Measurements from ENCODE around the gene POGLUT2. TPM values are rescaled to one million over a fixed set of nuclear protein-coding genes. Genes with fewer than 3 reads are reported as not detected.

Gene POGLUT2
- total and polyA plus RNA-seq, 10 of the 15 experiments (the other 5 are each of a cell fraction or from before 2014, with no cell fraction given), result 2.9 to 11.3 (median 7.6) TPM

DNA sequence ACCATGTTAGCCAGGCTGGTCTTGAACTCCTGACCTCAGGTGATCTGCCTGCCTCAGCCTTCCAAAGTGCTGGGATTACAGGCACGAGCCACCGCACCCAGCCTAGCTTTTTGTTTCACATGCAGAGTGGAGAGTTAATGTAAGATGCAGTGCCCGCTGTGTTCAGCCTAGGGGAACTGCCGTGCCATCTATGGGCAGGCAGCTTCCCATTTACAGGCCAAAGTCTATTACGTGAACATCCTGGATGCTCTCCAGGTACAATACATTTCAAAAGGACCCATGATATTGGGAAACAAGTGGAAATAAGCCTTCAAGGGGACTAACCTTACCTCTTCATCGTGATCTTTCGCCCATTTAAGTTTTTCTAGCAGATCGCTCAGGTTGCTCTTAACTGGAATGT, 10.1 kb downstream of the POGLUT2 start:
- FAIRE-seq, result no peak
- H3K4me3 ChIP-seq, result no peak overlapping the region
- H3K9ac ChIP-seq (ENCODE audit: control insufficient read depth, insufficient read depth, low read length), result no peak overlapping the region
- H4K20me1 ChIP-seq (ENCODE audit: control insufficient read depth, insufficient read depth), result no peaks in the 10 kb centered on the region
- ChIA-PET RAD21 (ENCODE audit: unreplicated experiment) (no interaction called here), SMC1A (ENCODE audit: uncharacterized antibody, unreplicated experiment) (interaction anchor here (1.5 to 1.8 kb wide), 2 partner anchors 9 to 31 kb away, joined by 3 to 4 read pairs; no protein-coding TSS in a partner anchor), CTCF (interaction anchor here (1.6 kb wide), 1 partner anchor 11 kb away, joined by 4 read pairs; no protein-coding TSS in a partner anchor), POLR2A (interaction anchor here (1.6 kb wide), 1 partner anchor 12 kb away, joined by 3 read pairs; no protein-coding TSS in a partner anchor)
- H3K9me3 ChIP-seq (replicated peaks; ENCODE audit: control insufficient read depth, insufficient read depth, low read length), result no peaks in the 10 kb centered on the region
- in situ Hi-C loops (cut with MboI) (no loop called here), intact Hi-C loops (cut with micrococcal nuclease; ENCODE audit: unreplicated experiment) (no loop called here)
- no peak for DNase-seq (ENCODE audit: low read depth, low spot score)
- H3K79me2 ChIP-seq (ENCODE audit: control insufficient read depth, insufficient read depth, low read length), result no peaks in the 10 kb centered on the region
- no peak for TF ChIP-seq RAD51 (IDR thresholded peaks at IDR 0.05)
- no peak for TF ChIP-seq TCF7 (IDR thresholded peaks at IDR 0.05; ENCODE audit: borderline replicate concordance)
- TF ChIP-seq HSF1 (IDR thresholded peaks at IDR 0.05; ENCODE audit: low read depth, low read length), result no peak
- TF ChIP-seq MYB (IDR thresholded peaks at IDR 0.05; ENCODE audit: borderline replicate concordance, low read depth, low read length), result no peak
- TF ChIP-seq IRF5 (IDR thresholded peaks at IDR 0.05; ENCODE audit: borderline replicate concordance), result no peak
- no peak for TF ChIP-seq MEF2B (IDR thresholded peaks at IDR 0.05; ENCODE audit: partially characterized antibody, poor library complexity, severe bottlenecking)
- TF ChIP-seq RCOR1 (conservative IDR thresholded peaks at IDR 0.05; ENCODE audit: low read depth, low read length), result no peak
- TF ChIP-seq PBX3 (IDR thresholded peaks at IDR 0.05; ENCODE audit: insufficient replicate concordance, low read depth, low read length), result no peak
- TF ChIP-seq SIN3A (IDR thresholded peaks at IDR 0.05; ENCODE audit: low read depth, low read length), result no peak
- no peak for TF ChIP-seq CEBPB (IDR thresholded peaks at IDR 0.05; ENCODE audit: borderline replicate concordance in 1 of 2, low read depth in 2 of 2, low read length in 2 of 2)
- H3K27me3 ChIP-seq (replicated peaks in 1 of 2; ENCODE audit: control insufficient read depth in 2 of 2, insufficient read depth in 2 of 2, low read length in 1 of 2), result no peaks in the 10 kb centered on the region
- H3K27ac ChIP-seq (ENCODE audit: control insufficient read depth, insufficient read depth), result no peak overlapping the region
- H3K4me1 ChIP-seq (ENCODE audit: control insufficient read depth, insufficient read depth, low read length), result no peaks in the 10 kb centered on the region
- peaks cover 0 to 7% of the 10 kb centered on the region in 2 experiments; a peak in 2 of 4 replicates for H3K36me3 ChIP-seq (ENCODE audit: control insufficient read depth in 2 of 2, insufficient read depth in 2 of 2, low read length in 1 of 2)
- 90% methylated on average over 8 of the region's 8 CpGs for WGBS (ENCODE audit: insufficient coverage, insufficient replicate concordance, low lambda C conversion rate, missing lambda C conversion rate)
- H2AFZ ChIP-seq (ENCODE audit: control insufficient read depth, low read depth, low read length), result no peak overlapping the region
- no TSS peak for BruUV-seq (replicated peaks)
- ATAC-seq, result no peak
- H3K4me2 ChIP-seq (ENCODE audit: control insufficient read depth, insufficient read depth), result no peak overlapping the region
